Prostate gland (tissue), 2 donors: ENCODE results near the gene NDST4.

Experiments used
- POLR2A ChIP-seq: fragments of 450-650 bp; IDR thresholded peaks from one replicate; pipeline ENCODE4 v1.6.1; 2016; ENCODE audit warnings: antibody characterized with exemption, mild to moderate bottlenecking
- POLR2AphosphoS5 ChIP-seq: sonication (generic); formaldehyde crosslinking; IDR thresholded peaks from one replicate; pipeline ENCODE4 v1.6.1; 2017; ENCODE audit warnings: antibody characterized with exemption
- TF ChIP-seq, protein P1 (sequence below), 4 experiments: fragments of 200-600 bp in 2 of 4; fragments of 450-650 bp in 2 of 4; sonication (generic) in 2 of 4; IDR thresholded peaks; 1 replicate in 3 of 4; 2 replicates in 1 of 4; pipeline ENCODE4 v1.5.1; 2016 to 2019; ENCODE audit warnings: antibody characterized with exemption in 4 of 4, mild to moderate bottlenecking in 2 of 4, moderate library complexity in 2 of 4

GRCh38 chr4:115152965-115153364 is 39.5 kb upstream of the NDST4 start:
- TF ChIP-seq POLR2A (no peak), POLR2AphosphoS5 (no peak)
- TF ChIP-seq, protein P1, sequence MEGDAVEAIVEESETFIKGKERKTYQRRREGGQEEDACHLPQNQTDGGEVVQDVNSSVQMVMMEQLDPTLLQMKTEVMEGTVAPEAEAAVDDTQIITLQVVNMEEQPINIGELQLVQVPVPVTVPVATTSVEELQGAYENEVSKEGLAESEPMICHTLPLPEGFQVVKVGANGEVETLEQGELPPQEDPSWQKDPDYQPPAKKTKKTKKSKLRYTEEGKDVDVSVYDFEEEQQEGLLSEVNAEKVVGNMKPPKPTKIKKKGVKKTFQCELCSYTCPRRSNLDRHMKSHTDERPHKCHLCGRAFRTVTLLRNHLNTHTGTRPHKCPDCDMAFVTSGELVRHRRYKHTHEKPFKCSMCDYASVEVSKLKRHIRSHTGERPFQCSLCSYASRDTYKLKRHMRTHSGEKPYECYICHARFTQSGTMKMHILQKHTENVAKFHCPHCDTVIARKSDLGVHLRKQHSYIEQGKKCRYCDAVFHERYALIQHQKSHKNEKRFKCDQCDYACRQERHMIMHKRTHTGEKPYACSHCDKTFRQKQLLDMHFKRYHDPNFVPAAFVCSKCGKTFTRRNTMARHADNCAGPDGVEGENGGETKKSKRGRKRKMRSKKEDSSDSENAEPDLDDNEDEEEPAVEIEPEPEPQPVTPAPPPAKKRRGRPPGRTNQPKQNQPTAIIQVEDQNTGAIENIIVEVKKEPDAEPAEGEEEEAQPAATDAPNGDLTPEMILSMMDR (IDR thresholded peaks at IDR 0.05) = no peak
